ENCODE data around the gene MRPL41. TPM values are rescaled to one million over a fixed set of nuclear protein-coding genes. Genes with fewer than 3 reads are reported as not detected.
"Not testable (repeated sequence)": the region's sequence is repeated elsewhere in the genome, so short reads cannot be mapped to it uniquely, and the experiment has no call there.

Gene MRPL41
- total RNA-seq, 1 donor from 2014 or later, result 41.4 TPM

GRCh38 chr9:137506274-137506673, 45.4 kb upstream of the MRPL41 start:
- Mint-ChIP-seq H3K9me3 (ENCODE audit: unreplicated experiment) (peaks cover 9% of the 10 kb centered on the region), H3K27ac (ENCODE audit: unreplicated experiment) (no peak overlapping the region), H3K27me3 (ENCODE audit: unreplicated experiment) (peaks cover 25% of the 10 kb centered on the region), H3K4me1 (ENCODE audit: unreplicated experiment) (peaks cover 7% of the 10 kb centered on the region), H3K36me3 (ENCODE audit: low read depth, unreplicated experiment) (peaks cover 24% of the 10 kb centered on the region), H3K4me3 (ENCODE audit: unreplicated experiment) (no peak overlapping the region)
- no peak for DNase-seq (ENCODE audit: low spot score)
- no peak for TF ChIP-seq CTCF (IDR thresholded peaks at IDR 0.05; ENCODE audit: unreplicated experiment)

GRCh38 chr9:137506702-137507171, 44.9 kb upstream of the MRPL41 start:
- H3K27me3 Mint-ChIP-seq (ENCODE audit: unreplicated experiment), result peaks cover 22% of the 10 kb centered on the region
- H3K9me3 Mint-ChIP-seq (ENCODE audit: unreplicated experiment), result peaks cover 7% of the 10 kb centered on the region
- peaks cover 23% of the 10 kb centered on the region for H3K36me3 Mint-ChIP-seq (ENCODE audit: low read depth, unreplicated experiment)
- H3K27ac Mint-ChIP-seq (ENCODE audit: unreplicated experiment), result no peak overlapping the region
- H3K4me1 Mint-ChIP-seq (ENCODE audit: unreplicated experiment), result peaks cover 5% of the 10 kb centered on the region
- H3K4me3 Mint-ChIP-seq (ENCODE audit: unreplicated experiment), result no peak overlapping the region
- no peak for DNase-seq (ENCODE audit: low spot score)
- no peak for TF ChIP-seq CTCF (IDR thresholded peaks at IDR 0.05; ENCODE audit: unreplicated experiment)

GRCh38 chr9:137509198-137509597, 42.5 kb upstream of the MRPL41 start:
- H3K4me1 Mint-ChIP-seq (ENCODE audit: unreplicated experiment), result no peaks in the 10 kb centered on the region
- peaks cover 1% of the 10 kb centered on the region for H3K27me3 Mint-ChIP-seq (ENCODE audit: unreplicated experiment)
- TF ChIP-seq CTCF (IDR thresholded peaks at IDR 0.05; ENCODE audit: unreplicated experiment), result no peak
- peak overlapping the region; percentile 9 for H3K4me3 Mint-ChIP-seq (ENCODE audit: unreplicated experiment)
- no peaks in the 10 kb centered on the region for H3K9me3 Mint-ChIP-seq (ENCODE audit: unreplicated experiment)
- no peak for DNase-seq (ENCODE audit: low spot score)
- no peak overlapping the region for H3K27ac Mint-ChIP-seq (ENCODE audit: unreplicated experiment)
- H3K36me3 Mint-ChIP-seq (ENCODE audit: low read depth, unreplicated experiment), result peaks cover 20% of the 10 kb centered on the region

- not testable (repeated sequence) for H3K27me3 Mint-ChIP-seq (ENCODE audit: unreplicated experiment); H3K4me3 Mint-ChIP-seq (ENCODE audit: unreplicated experiment); H3K27ac Mint-ChIP-seq (ENCODE audit: unreplicated experiment); H3K9me3 Mint-ChIP-seq (ENCODE audit: unreplicated experiment); H3K4me1 Mint-ChIP-seq (ENCODE audit: unreplicated experiment); DNase-seq (ENCODE audit: low spot score)
- peaks cover 20% of the 10 kb centered on the region for H3K36me3 Mint-ChIP-seq (ENCODE audit: low read depth, unreplicated experiment)
Observed at GRCh38 chr9:137511126-137511525, 40.6 kb upstream of the MRPL41 start.

- Mint-ChIP-seq H3K27me3 (ENCODE audit: unreplicated experiment) (peaks cover 1% of the 10 kb centered on the region), H3K4me1 (ENCODE audit: unreplicated experiment) (no peaks in the 10 kb centered on the region), H3K36me3 (ENCODE audit: low read depth, unreplicated experiment) (peaks cover 20% of the 10 kb centered on the region), H3K4me3 (ENCODE audit: unreplicated experiment) (no peak overlapping the region), H3K27ac (ENCODE audit: unreplicated experiment) (no peak overlapping the region), H3K9me3 (ENCODE audit: unreplicated experiment) (no peaks in the 10 kb centered on the region)
- TF ChIP-seq CTCF (IDR thresholded peaks at IDR 0.05; ENCODE audit: unreplicated experiment), result no peak
- DNase-seq (ENCODE audit: low spot score), result no peak
Observed at GRCh38 chr9:137511758-137512463, 39.8 kb upstream of the MRPL41 start.

GRCh38 chr9:137513136-137513535, 38.5 kb upstream of the MRPL41 start:
- Mint-ChIP-seq H3K4me3 (ENCODE audit: unreplicated experiment) (peak overlapping the region; percentile 48), H3K36me3 (ENCODE audit: low read depth, unreplicated experiment) (peaks cover 20% of the 10 kb centered on the region)
- DNase-seq (ENCODE audit: low spot score); H3K27ac Mint-ChIP-seq (ENCODE audit: unreplicated experiment); H3K9me3 Mint-ChIP-seq (ENCODE audit: unreplicated experiment); H3K4me1 Mint-ChIP-seq (ENCODE audit: unreplicated experiment); H3K27me3 Mint-ChIP-seq (ENCODE audit: unreplicated experiment): not testable (repeated sequence)

- Mint-ChIP-seq H3K36me3 (ENCODE audit: low read depth, unreplicated experiment) (peaks cover 18% of the 10 kb centered on the region), H3K4me3 (ENCODE audit: unreplicated experiment) (peak overlapping the region; percentile 48)
- H3K9me3 Mint-ChIP-seq (ENCODE audit: unreplicated experiment); H3K4me1 Mint-ChIP-seq (ENCODE audit: unreplicated experiment); H3K27me3 Mint-ChIP-seq (ENCODE audit: unreplicated experiment); H3K27ac Mint-ChIP-seq (ENCODE audit: unreplicated experiment); DNase-seq (ENCODE audit: low spot score): not testable (repeated sequence)
Observed at GRCh38 chr9:137513801-137514570, 37.7 kb upstream of the MRPL41 start.

Measured in endothelial cell (in vitro differentiated cells).